ENCODE results near the gene PAX7.

GRCh38 chr1:18794561-18794960 is 163.9 kb downstream of the PAX7 start:
- TF ChIP-seq CTCF (IDR thresholded peaks at IDR 0.05) (no peak), EZH2 (IDR thresholded peaks at IDR 0.05; ENCODE audit: borderline replicate concordance, insufficient read depth, low read depth, low read length, poor library complexity, severe bottlenecking) (no peak)

Measured in B cell (primary cell).